ENCODE data around the gene CNTD1. TPM values are rescaled to one million over a fixed set of nuclear protein-coding genes. Genes with fewer than 3 reads are reported as not detected.

Gene CNTD1
- polyA plus RNA-seq, 2 of the 4 experiments (the other 2 are of a cell fraction), result 0.06 to 0.10 TPM

GRCh38 chr17:42814633-42815399, 16.2 kb downstream of the CNTD1 start:
- H3K27ac ChIP-seq, result no peak overlapping the region
- ChIA-PET POLR2A (interaction anchor here (0.6 to 3.8 kb wide), 3 partner anchors 9 to 60 kb away, joined by 3 to 24 read pairs (median 4); partner anchors contain the start of gene BECN1), CTCF (interaction anchor here (0.7 to 24.6 kb wide), 12 partner anchors 5 to 951 kb away, joined by 3 to 336 read pairs (median 4); partner anchors contain the start of genes BECN1, CNTD1, COA3 and PSMC3IP)
- H3K4me3 ChIP-seq, result no peak overlapping the region
- TF ChIP-seq MAFK (IDR thresholded peaks at IDR 0.05; ENCODE audit: partially characterized antibody), result no peak
- no peak for TF ChIP-seq NFE2L2 (conservative IDR thresholded peaks at IDR 0.05; ENCODE audit: low read length)
- TF ChIP-seq USF2 (IDR thresholded peaks at IDR 0.05), result no peak
- TF ChIP-seq REST (IDR thresholded peaks at IDR 0.05), result no peak
- no peak for TF ChIP-seq FOSL2 (IDR thresholded peaks at IDR 0.05)
- TF ChIP-seq FOSL2 (CRISPR knock-in tag; IDR thresholded peaks at IDR 0.05), result no peak
- no peak for TF ChIP-seq RNF2 (IDR thresholded peaks at IDR 0.05; ENCODE audit: borderline replicate concordance, low read depth)
- H3K9me3 ChIP-seq, result no peaks in the 10 kb centered on the region
- no peak overlapping the region for H3K4me2 ChIP-seq
- FAIRE-seq, result no peak
- no peak for ATAC-seq
- WGBS (ENCODE audit: missing lambda C conversion rate), result 87% methylated on average over 8 of the region's 8 CpGs
- H3K4me1 ChIP-seq, result no peaks in the 10 kb centered on the region; the same call in 1 of the 3 replicates
- no peak for DNase-seq (ENCODE audit: low read depth in 1 of 2, low spot score in 1 of 2)

- TF ChIP-seq SREBF2 (IDR thresholded peaks at IDR 0.05) (no peak), BHLHE40 (IDR thresholded peaks at IDR 0.05; ENCODE audit: low read depth, low read length) (no peak), E2F6 (IDR thresholded peaks at IDR 0.05; ENCODE audit: borderline replicate concordance, low read depth) (no peak), KDM1A (IDR thresholded peaks at IDR 0.05; ENCODE audit: low read depth) (no peak), TFCP2L1 (CRISPR knock-in tag; IDR thresholded peaks at IDR 0.05) (no peak), FOXS1 (CRISPR knock-in tag; IDR thresholded peaks at IDR 0.05) (no peak), REST (IDR thresholded peaks at IDR 0.05) (no peak), FOSB (CRISPR knock-in tag; IDR thresholded peaks at IDR 0.05) (no peak), JUNB (IDR thresholded peaks at IDR 0.05) (no peak), CHD2 (IDR thresholded peaks at IDR 0.05; ENCODE audit: low read length, partially characterized antibody) (no peak), ZSCAN20 (CRISPR knock-in tag; IDR thresholded peaks at IDR 0.05) (no peak), RNF2 (IDR thresholded peaks at IDR 0.05; ENCODE audit: borderline replicate concordance, low read depth) (no peak), HDAC2 (IDR thresholded peaks at IDR 0.05) (no peak), CEBPB (IDR thresholded peaks at IDR 0.05) (no peak), POLR2A (IDR thresholded peaks at IDR 0.05; ENCODE audit: low read length) (no peak), NPAS2 (CRISPR knock-in tag; IDR thresholded peaks at IDR 0.05; ENCODE audit: borderline replicate concordance) (no peak), HOXA7 (CRISPR knock-in tag; IDR thresholded peaks at IDR 0.05) (no peak), NFE2L2 (conservative IDR thresholded peaks at IDR 0.05; ENCODE audit: low read length) (no peak), NR3C1 (IDR thresholded peaks at IDR 0.05) (no peak)
- POLR2A ChIA-PET, result no interaction called here
- H3K4me1 ChIP-seq, result peaks cover 14% of the 10 kb centered on the region
- H3K9me3 ChIP-seq, result no peaks in the 10 kb centered on the region
- DNase-seq (ENCODE audit: low read depth in 1 of 2, low spot score in 1 of 2) (no peak), ATAC-seq (no peak), FAIRE-seq (no peak)
- H3K4me3 ChIP-seq, result no peak overlapping the region
- no peak overlapping the region for H3K4me2 ChIP-seq
- no peak overlapping the region for H3K27ac ChIP-seq
- CTCF ChIA-PET, result interaction anchor here (0.7 to 14.9 kb wide), 11 partner anchors 8 to 123 kb away, joined by 3 to 336 read pairs (median 4); partner anchors contain the start of genes AOC2, CNTD1 and COA3
- WGBS (ENCODE audit: missing lambda C conversion rate), result 38% methylated on average over 1 of the region's 1 CpG
Measured at GRCh38 chr17:42817866-42818265, 19.2 kb downstream of the CNTD1 start.

Data from A549 (cell line).